HEK293 (cell line): ENCODE measurements around the gene ARPC4.

Experiments used
- ATF2 ChIP-seq: fragments of 450-650 bp; formaldehyde crosslinking; IDR thresholded peaks from 2 replicates; pipeline ENCODE4 v1.5.1; 2016; ENCODE audit warnings: missing biosample characterization, missing genetic modification characterization, low read depth
- CTCF ChIP-seq: fragments of 450-650 bp; formaldehyde crosslinking; IDR thresholded peaks from 2 replicates; pipeline ENCODE4 v1.5.1; 2016; ENCODE audit warnings: missing biosample characterization, missing genetic modification characterization
- SETDB1 ChIP-seq: IDR thresholded peaks from one replicate; pipeline ENCODE4 v1.6.1; 2017; ENCODE audit warnings: mild to moderate bottlenecking, low read length, moderate library complexity, mixed read lengths; ENCODE audit not compliant: insufficient read length
- SP2 ChIP-seq: fragments of 450-650 bp; formaldehyde crosslinking; IDR thresholded peaks from 2 replicates; pipeline ENCODE4 v1.5.1; 2016; ENCODE audit warnings: missing biosample characterization, missing genetic modification characterization
- WT1 ChIP-seq: fragments of 450-650 bp; formaldehyde crosslinking; IDR thresholded peaks from 2 replicates; pipeline ENCODE4 v1.5.1; 2016; ENCODE audit warnings: missing biosample characterization, missing genetic modification characterization
- ZBTB49 ChIP-seq: fragments of 450-650 bp; formaldehyde crosslinking; IDR thresholded peaks from 2 replicates; pipeline ENCODE4 v1.5.1; 2016; ENCODE audit warnings: missing biosample characterization, missing genetic modification characterization, low read depth
- ZNF423 ChIP-seq: fragments of 450-650 bp; formaldehyde crosslinking; IDR thresholded peaks from 2 replicates; pipeline ENCODE4 v1.5.1; 2016; ENCODE audit warnings: missing biosample characterization, missing genetic modification characterization
- ZNF501 ChIP-seq: fragments of 450-650 bp; formaldehyde crosslinking; IDR thresholded peaks from 2 replicates; pipeline ENCODE4 v1.5.1; 2016; ENCODE audit warnings: missing biosample characterization, missing genetic modification characterization
- TF ChIP-seq, protein P1 (sequence below): fragments of 450-650 bp; formaldehyde crosslinking; IDR thresholded peaks from 2 replicates; pipeline ENCODE4 v1.5.1; 2016; ENCODE audit warnings: missing biosample characterization, missing genetic modification characterization
- TF ChIP-seq, protein P2 (sequence below): fragments of 450-650 bp; formaldehyde crosslinking; IDR thresholded peaks from 2 replicates; pipeline ENCODE4 v1.5.1; 2016; ENCODE audit warnings: missing biosample characterization, missing genetic modification characterization

DNA sequence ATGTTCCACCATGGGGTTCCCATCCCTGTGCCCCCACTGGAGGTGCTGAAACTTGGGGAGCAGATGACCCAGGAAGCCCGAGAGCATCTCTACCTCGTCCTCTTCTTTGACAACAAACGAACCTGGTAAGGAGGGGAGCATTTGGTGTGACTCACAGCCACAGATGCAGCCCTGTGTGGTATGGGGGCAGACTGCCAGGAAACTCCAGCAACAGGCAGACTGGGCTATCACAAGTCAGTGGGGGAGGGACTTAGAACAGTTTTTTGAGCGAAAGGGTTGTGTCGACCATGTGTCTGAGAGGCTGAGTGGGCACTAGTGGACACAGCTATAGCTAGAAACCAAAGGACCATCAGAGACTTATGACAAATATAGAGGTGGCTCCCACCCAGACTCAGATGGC, 46.6 kb upstream of the ARPC4 start:
- TF ChIP-seq CTCF (tag by site-specific recombination) (no peak), ATF2 (tag by site-specific recombination) (no peak), ZNF501 (tag by site-specific recombination) (no peak), ZBTB49 (no peak), SP2 (0 out of 2 replicates have a peak, but pooled peaks have one; percentile 17), ZNF423 (no peak), WT1 (no peak), SETDB1 (no peak)
- TF ChIP-seq, protein P1, sequence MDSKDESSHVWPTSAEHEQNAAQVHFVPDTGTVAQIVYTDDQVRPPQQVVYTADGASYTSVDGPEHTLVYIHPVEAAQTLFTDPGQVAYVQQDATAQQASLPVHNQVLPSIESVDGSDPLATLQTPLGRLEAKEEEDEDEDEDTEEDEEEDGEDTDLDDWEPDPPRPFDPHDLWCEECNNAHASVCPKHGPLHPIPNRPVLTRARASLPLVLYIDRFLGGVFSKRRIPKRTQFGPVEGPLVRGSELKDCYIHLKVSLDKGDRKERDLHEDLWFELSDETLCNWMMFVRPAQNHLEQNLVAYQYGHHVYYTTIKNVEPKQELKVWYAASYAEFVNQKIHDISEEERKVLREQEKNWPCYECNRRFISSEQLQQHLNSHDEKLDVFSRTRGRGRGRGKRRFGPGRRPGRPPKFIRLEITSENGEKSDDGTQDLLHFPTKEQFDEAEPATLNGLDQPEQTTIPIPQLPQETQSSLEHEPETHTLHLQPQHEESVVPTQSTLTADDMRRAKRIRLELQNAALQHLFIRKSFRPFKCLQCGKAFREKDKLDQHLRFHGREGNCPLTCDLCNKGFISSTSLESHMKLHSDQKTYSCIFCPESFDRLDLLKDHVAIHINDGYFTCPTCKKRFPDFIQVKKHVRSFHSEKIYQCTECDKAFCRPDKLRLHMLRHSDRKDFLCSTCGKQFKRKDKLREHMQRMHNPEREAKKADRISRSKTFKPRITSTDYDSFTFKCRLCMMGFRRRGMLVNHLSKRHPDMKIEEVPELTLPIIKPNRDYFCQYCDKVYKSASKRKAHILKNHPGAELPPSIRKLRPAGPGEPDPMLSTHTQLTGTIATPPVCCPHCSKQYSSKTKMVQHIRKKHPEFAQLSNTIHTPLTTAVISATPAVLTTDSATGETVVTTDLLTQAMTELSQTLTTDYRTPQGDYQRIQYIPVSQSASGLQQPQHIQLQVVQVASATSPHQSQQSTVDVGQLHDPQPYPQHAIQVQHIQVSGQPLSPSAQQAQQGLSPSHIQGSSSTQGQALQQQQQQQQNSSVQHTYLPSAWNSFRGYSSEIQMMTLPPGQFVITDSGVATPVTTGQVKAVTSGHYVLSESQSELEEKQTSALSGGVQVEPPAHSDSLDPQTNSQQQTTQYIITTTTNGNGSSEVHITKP = peak; percentile 81
- TF ChIP-seq, protein P2, sequence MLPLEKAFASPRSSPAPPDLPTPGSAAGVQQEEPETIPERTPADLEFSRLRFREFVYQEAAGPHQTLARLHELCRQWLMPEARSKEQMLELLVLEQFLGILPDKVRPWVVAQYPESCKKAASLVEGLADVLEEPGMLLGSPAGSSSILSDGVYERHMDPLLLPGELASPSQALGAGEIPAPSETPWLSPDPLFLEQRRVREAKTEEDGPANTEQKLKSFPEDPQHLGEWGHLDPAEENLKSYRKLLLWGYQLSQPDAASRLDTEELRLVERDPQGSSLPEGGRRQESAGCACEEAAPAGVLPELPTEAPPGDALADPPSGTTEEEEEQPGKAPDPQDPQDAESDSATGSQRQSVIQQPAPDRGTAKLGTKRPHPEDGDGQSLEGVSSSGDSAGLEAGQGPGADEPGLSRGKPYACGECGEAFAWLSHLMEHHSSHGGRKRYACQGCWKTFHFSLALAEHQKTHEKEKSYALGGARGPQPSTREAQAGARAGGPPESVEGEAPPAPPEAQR (tag by site-specific recombination) = no peak
